ENCODE measurements around the gene MYF6. TPM values are rescaled to one million over a fixed set of nuclear protein-coding genes. Genes with fewer than 3 reads are reported as not detected.
A peak's percentile ranks its signal among the peaks of the same experiment; 100 is the strongest.
"Not testable (repeated sequence)": the region's sequence is repeated elsewhere in the genome, so short reads cannot be mapped to it uniquely, and the experiment has no call there.

MYF6 gene
- polyA plus RNA-seq (2011; rRNA removed), result 0.06 TPM in 1 of 2 replicates, not detected in the other
- not detected in 2 replicates for polyA minus RNA-seq (2011; rRNA and poly(A)+ RNA removed)

DNA sequence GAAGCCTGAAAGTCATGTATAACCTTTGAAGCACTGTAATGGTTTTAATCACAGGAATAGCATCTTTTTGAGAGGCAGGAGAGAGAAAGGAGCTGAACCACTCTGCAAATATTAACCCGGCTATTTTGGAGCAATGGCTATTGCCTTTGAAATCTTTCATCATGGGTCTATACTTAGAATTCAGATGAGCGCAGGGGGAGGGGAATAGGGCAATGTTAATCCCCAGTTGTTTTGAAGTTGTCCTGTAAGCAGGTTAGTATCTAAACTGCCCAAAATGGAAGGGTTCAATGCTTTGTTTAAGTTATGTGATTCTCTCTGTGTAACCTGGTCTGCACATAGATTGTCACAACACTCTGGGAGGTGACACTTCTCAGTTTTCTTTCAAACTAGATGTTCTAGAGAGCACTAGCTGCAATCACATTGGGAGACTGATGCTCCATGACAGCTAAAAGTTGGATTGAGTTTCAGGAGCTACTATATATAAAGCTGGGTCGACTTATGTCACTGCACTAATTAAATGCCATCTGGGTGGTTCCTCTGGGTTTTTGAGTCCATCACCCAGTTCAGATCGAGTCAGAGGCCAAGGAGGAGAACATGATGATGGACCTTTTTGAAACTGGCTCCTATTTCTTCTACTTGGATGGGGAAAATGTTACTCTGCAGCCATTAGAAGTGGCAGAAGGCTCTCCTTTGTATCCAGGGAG, at the start of gene MYF6:
Gene MYF6, plus strand, starts transcription at position 509 of the 704 bp plus-strand sequence. Its CDS starts 86 bp downstream, at position 595.
- TF ChIP-seq, protein P1, sequence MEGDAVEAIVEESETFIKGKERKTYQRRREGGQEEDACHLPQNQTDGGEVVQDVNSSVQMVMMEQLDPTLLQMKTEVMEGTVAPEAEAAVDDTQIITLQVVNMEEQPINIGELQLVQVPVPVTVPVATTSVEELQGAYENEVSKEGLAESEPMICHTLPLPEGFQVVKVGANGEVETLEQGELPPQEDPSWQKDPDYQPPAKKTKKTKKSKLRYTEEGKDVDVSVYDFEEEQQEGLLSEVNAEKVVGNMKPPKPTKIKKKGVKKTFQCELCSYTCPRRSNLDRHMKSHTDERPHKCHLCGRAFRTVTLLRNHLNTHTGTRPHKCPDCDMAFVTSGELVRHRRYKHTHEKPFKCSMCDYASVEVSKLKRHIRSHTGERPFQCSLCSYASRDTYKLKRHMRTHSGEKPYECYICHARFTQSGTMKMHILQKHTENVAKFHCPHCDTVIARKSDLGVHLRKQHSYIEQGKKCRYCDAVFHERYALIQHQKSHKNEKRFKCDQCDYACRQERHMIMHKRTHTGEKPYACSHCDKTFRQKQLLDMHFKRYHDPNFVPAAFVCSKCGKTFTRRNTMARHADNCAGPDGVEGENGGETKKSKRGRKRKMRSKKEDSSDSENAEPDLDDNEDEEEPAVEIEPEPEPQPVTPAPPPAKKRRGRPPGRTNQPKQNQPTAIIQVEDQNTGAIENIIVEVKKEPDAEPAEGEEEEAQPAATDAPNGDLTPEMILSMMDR (IDR thresholded peaks at IDR 0.05; ENCODE audit: insufficient read depth, low read depth, low read length), result no peak
- POLR2A ChIA-PET, result no interaction called here
- no peak within 1 kb of the TSS for H3K4me3 ChIP-seq (ENCODE audit: low read depth, low read length)
- H3K36me3 ChIP-seq (ENCODE audit: control insufficient read depth, insufficient read depth, low read length), result no peaks in the 10 kb centered on the region
- DNase-seq (ENCODE audit: low read depth), result no peak
- no peaks in the 10 kb centered on the region for H3K27me3 ChIP-seq (ENCODE audit: control insufficient read depth, insufficient read depth, low read length)
- CTCF ChIA-PET, result no interaction called here

DNA sequence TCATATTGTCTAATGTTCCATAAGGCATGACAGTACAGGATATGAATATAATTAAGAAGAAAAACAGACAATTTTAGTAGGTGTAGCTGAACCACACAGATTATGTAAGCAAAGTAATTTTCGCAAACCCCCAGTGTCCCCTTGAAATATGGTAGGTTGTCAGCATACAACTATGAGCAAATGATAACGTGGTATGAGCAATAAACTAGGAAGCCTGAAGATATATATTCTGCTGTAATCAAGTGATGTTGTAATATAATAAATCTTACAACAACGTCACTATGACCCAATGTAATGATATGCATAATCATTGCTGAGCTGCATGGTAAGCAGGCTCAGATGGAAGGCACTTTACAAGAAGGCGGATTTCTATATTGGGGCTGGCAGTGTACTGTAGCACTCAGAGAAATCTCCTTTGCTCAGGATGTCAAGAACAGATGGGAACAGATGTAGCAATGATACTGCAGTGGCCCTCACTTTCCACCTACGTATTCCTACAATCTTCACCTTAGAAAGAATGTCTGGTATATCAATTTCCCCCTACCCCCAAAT, 47.8 kb upstream of the MYF6 start:
- ChIA-PET CTCF (no interaction called here), POLR2A (no interaction called here)
- TF ChIP-seq, protein P1 (IDR thresholded peaks at IDR 0.05; ENCODE audit: insufficient read depth, low read depth, low read length), result no peak
- H3K36me3 ChIP-seq (ENCODE audit: control insufficient read depth, insufficient read depth, low read length), result no peaks in the 10 kb centered on the region
- H3K27me3 ChIP-seq (ENCODE audit: control insufficient read depth, insufficient read depth, low read length), result no peaks in the 10 kb centered on the region
- DNase-seq (ENCODE audit: low read depth), result no peak
- no peak overlapping the region for H3K4me3 ChIP-seq (ENCODE audit: low read depth, low read length)

DNA sequence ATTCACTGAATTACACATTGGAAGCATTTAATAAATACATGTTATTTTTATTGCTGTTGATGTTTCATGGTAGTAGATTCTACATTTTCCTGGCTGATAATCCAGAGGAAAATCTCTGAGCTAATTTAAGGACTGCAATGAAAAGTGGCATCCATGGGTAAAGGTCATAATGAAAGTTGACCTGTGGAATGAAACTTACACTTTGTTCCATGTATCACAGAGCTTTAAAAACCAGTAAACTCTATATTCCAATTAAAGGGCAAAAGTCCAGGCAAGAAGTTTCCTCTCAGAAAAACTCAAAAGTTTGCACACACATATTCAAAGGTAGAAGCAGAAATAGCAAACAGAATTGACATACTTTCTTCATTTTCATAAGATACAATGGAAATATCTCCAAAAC, 44.8 kb upstream of the MYF6 start:
- TF ChIP-seq, protein P1 (IDR thresholded peaks at IDR 0.05; ENCODE audit: insufficient read depth, low read depth, low read length), result no peak
- POLR2A ChIA-PET, result no interaction called here
- no peak overlapping the region for H3K4me3 ChIP-seq (ENCODE audit: low read depth, low read length)
- no peaks in the 10 kb centered on the region for H3K27me3 ChIP-seq (ENCODE audit: control insufficient read depth, insufficient read depth, low read length)
- no peak for DNase-seq (ENCODE audit: low read depth)
- H3K36me3 ChIP-seq (ENCODE audit: control insufficient read depth, insufficient read depth, low read length), result no peaks in the 10 kb centered on the region
- CTCF ChIA-PET, result no interaction called here

DNA sequence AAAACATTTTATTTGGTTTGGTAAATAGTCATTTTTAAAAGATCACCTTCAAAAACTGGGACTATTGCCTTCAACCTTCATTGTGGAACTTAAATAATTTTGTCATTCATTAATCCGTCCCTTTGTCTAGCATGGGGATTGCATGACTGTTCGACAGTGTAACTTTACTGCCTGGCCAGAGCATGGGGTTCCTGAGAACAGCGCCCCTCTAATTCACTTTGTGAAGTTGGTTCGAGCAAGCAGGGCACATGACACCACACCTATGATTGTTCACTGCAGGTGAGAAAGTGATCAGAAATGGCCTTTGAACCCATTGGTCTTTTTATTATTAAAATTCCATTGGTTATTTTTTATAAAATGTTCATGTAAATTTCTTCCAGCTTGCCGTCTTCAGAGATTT, 37.2 kb upstream of the MYF6 start:
- TF ChIP-seq, protein P1 (IDR thresholded peaks at IDR 0.05; ENCODE audit: insufficient read depth, low read depth, low read length), result no peak
- CTCF ChIA-PET, result interaction anchor here (0.6 to 1.0 kb wide), 2 partner anchors 20 to 38 kb away, joined by 3 to 4 read pairs; no protein-coding TSS in a partner anchor

DNA sequence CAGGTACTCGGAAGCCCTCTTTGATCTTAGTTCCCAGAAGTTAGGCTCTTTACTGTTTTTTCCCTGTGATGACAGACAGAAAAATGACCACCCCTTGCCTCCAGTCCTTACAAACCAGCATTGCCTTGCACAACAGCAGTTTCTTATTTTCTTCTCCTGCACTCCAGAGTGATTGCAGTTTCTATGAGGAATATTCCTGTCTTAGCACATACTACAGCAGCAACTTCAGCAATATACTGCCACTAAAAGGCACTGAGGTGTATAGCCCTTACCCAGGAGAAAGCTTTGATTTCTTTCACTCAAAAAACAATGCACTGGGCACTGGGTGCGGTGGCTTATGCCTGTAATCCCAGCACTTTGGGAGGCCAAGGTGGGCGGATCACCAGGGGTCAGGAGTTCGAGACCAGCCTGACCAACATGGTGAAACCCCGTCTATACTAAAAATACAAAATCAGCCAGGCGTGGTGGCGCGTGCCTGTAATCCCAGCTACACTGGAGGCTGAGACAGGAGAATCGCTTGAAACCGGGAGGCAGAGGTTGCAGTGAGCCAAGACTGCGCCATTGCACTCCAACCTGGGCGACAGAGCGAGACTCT, 31.3 kb upstream of the MYF6 start:
- H3K4me3 ChIP-seq (ENCODE audit: low read depth, low read length); DNase-seq (ENCODE audit: low read depth); H3K36me3 ChIP-seq (ENCODE audit: control insufficient read depth, insufficient read depth, low read length); H3K27me3 ChIP-seq (ENCODE audit: control insufficient read depth, insufficient read depth, low read length); POLR2A ChIA-PET: not testable (repeated sequence)
- CTCF ChIA-PET, result interaction anchor here (0.7 kb wide), 1 partner anchor 435 kb away, joined by 3 read pairs; no protein-coding TSS in a partner anchor
- TF ChIP-seq, protein P1 (IDR thresholded peaks at IDR 0.05; ENCODE audit: insufficient read depth, low read depth, low read length), result peak; percentile 5; the same call in 1 of the 2 replicates

More for the DNA sequence above, 37.2 kb upstream of the MYF6 start:
- POLR2A ChIA-PET, result no interaction called here
- Histone ChIP-seq H3K4me3 (ENCODE audit: low read depth, low read length) (no peak overlapping the region), H3K27me3 (ENCODE audit: control insufficient read depth, insufficient read depth, low read length) (no peaks in the 10 kb centered on the region), H3K36me3 (ENCODE audit: control insufficient read depth, insufficient read depth, low read length) (no peaks in the 10 kb centered on the region; the same call in 1 of the 2 replicates)
- DNase-seq (ENCODE audit: low read depth), result no peak
